GM12892 (cell line): Measurements from ENCODE around the gene HSBP1L1.
A peak's percentile ranks its signal among the peaks of the same experiment; 100 is the strongest.

Source experiments
- POLR2A ChIP-seq: IDR thresholded peaks from 2 replicates; pipeline ENCODE4 v1.6.1; 2011; ENCODE audit warnings: low read depth, low read length, control low read depth
- POLR2AphosphoS5 ChIP-seq: IDR thresholded peaks from 2 replicates; pipeline ENCODE4 v1.6.1; 2011; ENCODE audit warnings: low read depth, low read length, control low read depth
- TAF1 ChIP-seq: IDR thresholded peaks from 2 replicates; pipeline ENCODE4 v1.6.1; 2011; ENCODE audit warnings: low read depth, mild to moderate bottlenecking, control low read depth, low read length, borderline replicate concordance

DNA sequence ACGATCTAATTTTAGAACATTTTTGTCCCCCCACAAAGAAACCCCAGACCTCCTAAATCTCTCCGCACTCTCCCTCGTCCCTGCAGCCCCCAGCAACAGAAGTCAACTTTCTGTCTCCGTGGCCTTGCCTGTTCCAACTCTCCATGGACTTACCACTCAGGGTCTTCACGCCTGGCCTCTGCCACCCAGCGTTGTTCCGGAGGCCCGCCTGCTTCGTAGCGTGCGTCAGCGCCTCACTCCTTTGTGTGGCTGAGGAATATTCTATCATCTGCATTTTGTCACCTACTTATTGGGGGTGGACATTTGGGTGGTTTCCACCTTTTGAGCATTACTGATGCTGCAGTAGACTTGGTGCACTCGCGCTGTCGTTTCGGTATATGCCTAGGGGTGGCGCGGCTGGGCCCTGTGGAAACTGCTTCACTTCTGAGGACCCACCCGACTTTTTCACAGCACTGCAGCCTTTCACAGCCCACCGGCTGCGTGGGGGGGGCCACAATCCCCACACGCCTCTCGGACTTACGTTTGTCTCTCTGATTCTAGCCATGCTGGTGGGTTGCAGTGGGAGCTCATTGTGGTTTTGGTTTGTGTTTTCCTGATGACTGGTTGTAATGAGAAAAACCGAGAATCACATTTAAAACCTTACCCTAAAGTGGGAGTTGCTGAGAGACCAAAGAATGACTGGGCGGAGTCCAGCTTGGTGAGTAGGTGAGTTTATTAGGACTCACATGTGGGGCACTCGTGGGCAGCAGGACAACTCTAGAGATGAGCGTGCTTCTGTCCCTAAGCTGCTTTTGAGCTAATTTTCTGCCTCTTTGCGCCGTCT lies 1.4 kb upstream of the HSBP1L1 start:
- no peak for TF ChIP-seq POLR2AphosphoS5
- no peak for TF ChIP-seq TAF1
- peak; percentile 50; the same call in 1 of the 2 replicates for TF ChIP-seq POLR2A
